Femur (tissue), 1 donor: ENCODE data around the gene SERINC2.

Experiments used
- DNase-seq: peaks from one replicate; pipeline ENCODE4 v3.0.0-alpha.2; 2017

SERINC2 gene

GRCh38 chr1:31412732-31413404, at the start of gene SERINC2:
Gene SERINC2 (plus strand): TSS chr1:31413213. CDS start chr1:31413266, 53 bp downstream.
- no peak for DNase-seq

GRCh38 chr1:31364561-31365250, 48.3 kb upstream of the SERINC2 start:
- DNase-seq = no peak

- no peak for DNase-seq
These were observed 46.2 kb upstream of the SERINC2 start for GRCh38 chr1:31366796-31367195.

- DNase-seq = no peak
These were observed 44.4 kb upstream of the SERINC2 start for GRCh38 chr1:31368611-31369107.

GRCh38 chr1:31370021-31370420, 43.0 kb upstream of the SERINC2 start:
- DNase-seq = no peak

GRCh38 chr1:31370565-31370964, 42.4 kb upstream of the SERINC2 start:
- DNase-seq = no peak

- DNase-seq = no peak
These were observed 41.7 kb upstream of the SERINC2 start for GRCh38 chr1:31371121-31371959.

GRCh38 chr1:31372051-31372450, 41.0 kb upstream of the SERINC2 start:
- DNase-seq = no peak

GRCh38 chr1:31372751-31373055, 40.3 kb upstream of the SERINC2 start:
- DNase-seq = no peak

GRCh38 chr1:31373056-31373896, 39.7 kb upstream of the SERINC2 start, which contains the start of gene FABP3:
Gene FABP3 (minus strand): TSS chr1:31373076. CDS start chr1:31373014, 62 bp downstream.
- DNase-seq = peak; percentile 89

- DNase-seq = no peak
These were observed 39.0 kb upstream of the SERINC2 start for GRCh38 chr1:31373897-31374486.

GRCh38 chr1:31374511-31375196, 38.4 kb upstream of the SERINC2 start:
- DNase-seq = peak; percentile 90

GRCh38 chr1:31376375-31377134, 36.5 kb upstream of the SERINC2 start:
- DNase-seq = peak; percentile 92

- no peak for DNase-seq
These were observed 35.6 kb upstream of the SERINC2 start for GRCh38 chr1:31377364-31377863.

- DNase-seq = no peak
These were observed 35.0 kb upstream of the SERINC2 start for GRCh38 chr1:31378001-31378400.

- DNase-seq = peak; percentile 38
These were observed 32.8 kb upstream of the SERINC2 start for GRCh38 chr1:31380181-31380580.

- DNase-seq = no peak
These were observed 31.4 kb upstream of the SERINC2 start for GRCh38 chr1:31381394-31382294.

- DNase-seq = no peak
These were observed 30.5 kb upstream of the SERINC2 start for GRCh38 chr1:31382379-31382989.

- no peak for DNase-seq
These were observed 29.0 kb upstream of the SERINC2 start for GRCh38 chr1:31383967-31384366.
